Measurements from ENCODE around the gene CFAP299. TPM values are rescaled to one million over a fixed set of nuclear protein-coding genes. Genes with fewer than 3 reads are reported as not detected.

The CFAP299 gene
- total RNA-seq, 1 donor from 2014 or later = not detected

DNA sequence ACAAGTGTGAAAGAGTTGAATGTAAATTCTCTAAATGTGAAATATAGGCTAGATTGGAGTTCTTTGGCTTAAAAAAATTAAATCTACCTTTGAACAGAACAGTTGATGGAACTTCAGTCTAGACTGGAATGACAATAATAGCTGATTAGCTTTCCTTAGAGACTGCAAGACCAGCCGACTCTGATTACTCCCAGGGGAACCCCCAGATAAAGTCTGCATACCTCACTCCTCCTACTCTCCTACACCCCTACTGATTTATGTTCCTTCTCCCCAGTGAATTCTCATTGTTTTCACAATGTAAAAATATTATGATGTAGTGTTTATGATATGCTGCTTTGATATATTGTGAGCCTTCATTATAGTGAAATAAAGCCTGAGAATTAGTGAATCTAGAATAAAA, 241.3 kb downstream of the CFAP299 start:
- no peak overlapping the region for H3K27ac Mint-ChIP-seq (ENCODE audit: unreplicated experiment)
- peaks cover 3% of the 10 kb centered on the region for H3K9me3 Mint-ChIP-seq
- peaks cover 3% of the 10 kb centered on the region for H3K27me3 Mint-ChIP-seq (ENCODE audit: low read depth)
- no peak overlapping the region for H3K4me3 Mint-ChIP-seq
- no peaks in the 10 kb centered on the region for H3K4me1 Mint-ChIP-seq
- no peaks in the 10 kb centered on the region for H3K36me3 Mint-ChIP-seq (ENCODE audit: low read depth)
- TF ChIP-seq, protein P1, sequence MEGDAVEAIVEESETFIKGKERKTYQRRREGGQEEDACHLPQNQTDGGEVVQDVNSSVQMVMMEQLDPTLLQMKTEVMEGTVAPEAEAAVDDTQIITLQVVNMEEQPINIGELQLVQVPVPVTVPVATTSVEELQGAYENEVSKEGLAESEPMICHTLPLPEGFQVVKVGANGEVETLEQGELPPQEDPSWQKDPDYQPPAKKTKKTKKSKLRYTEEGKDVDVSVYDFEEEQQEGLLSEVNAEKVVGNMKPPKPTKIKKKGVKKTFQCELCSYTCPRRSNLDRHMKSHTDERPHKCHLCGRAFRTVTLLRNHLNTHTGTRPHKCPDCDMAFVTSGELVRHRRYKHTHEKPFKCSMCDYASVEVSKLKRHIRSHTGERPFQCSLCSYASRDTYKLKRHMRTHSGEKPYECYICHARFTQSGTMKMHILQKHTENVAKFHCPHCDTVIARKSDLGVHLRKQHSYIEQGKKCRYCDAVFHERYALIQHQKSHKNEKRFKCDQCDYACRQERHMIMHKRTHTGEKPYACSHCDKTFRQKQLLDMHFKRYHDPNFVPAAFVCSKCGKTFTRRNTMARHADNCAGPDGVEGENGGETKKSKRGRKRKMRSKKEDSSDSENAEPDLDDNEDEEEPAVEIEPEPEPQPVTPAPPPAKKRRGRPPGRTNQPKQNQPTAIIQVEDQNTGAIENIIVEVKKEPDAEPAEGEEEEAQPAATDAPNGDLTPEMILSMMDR (conservative IDR thresholded peaks at IDR 0.05) = no peak
- DNase-seq (ENCODE audit: low read depth, low spot score) = no peak

DNA sequence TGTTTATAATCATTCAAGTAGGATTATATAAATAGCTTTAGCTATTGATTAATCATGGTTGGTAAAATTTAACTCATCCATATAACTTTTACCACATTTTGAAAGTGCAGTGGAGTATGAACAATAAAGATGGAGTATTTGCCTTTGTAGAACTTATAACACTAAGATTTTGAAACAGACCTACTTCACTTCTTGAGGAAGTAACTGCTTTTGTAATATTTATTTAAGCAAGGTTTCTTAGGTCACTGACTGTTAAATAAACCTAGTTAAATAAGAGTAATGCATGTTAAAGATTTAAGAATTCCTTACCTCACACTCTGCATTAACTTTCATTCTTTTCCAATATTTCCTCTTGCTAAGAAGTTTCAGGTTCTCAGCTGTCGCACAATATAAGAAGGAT, 242.5 kb downstream of the CFAP299 start:
- H3K4me3 Mint-ChIP-seq = no peak overlapping the region
- H3K27me3 Mint-ChIP-seq (ENCODE audit: low read depth) = peaks cover 3% of the 10 kb centered on the region
- H3K27ac Mint-ChIP-seq (ENCODE audit: unreplicated experiment) = no peak overlapping the region
- H3K4me1 Mint-ChIP-seq = no peaks in the 10 kb centered on the region
- TF ChIP-seq, protein P1 (conservative IDR thresholded peaks at IDR 0.05) = no peak
- peaks cover 3% of the 10 kb centered on the region for H3K9me3 Mint-ChIP-seq
- no peaks in the 10 kb centered on the region for H3K36me3 Mint-ChIP-seq (ENCODE audit: low read depth)
- no peak for DNase-seq (ENCODE audit: low read depth, low spot score)

DNA sequence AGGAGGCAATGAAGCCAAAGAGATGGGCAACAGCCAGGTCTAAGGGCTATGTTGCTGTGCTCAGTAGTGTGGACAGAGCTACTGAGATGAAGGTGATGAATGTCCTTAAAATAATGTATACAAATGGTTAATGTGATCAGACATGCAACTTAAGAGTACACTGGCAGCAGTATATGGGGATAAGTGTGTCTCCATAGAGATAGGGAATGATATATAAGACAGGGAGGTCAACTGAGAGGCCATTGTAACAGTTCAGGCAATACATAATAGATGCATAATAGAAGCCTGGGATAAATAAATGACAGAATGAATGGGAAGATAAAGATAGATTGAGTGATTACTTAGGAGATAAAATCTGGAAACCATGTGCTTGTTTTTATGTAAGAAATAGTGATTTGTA, 250.0 kb downstream of the CFAP299 start:
- H3K9me3 Mint-ChIP-seq = no peaks in the 10 kb centered on the region
- H3K27me3 Mint-ChIP-seq (ENCODE audit: low read depth) = peaks cover 8% of the 10 kb centered on the region
- TF ChIP-seq, protein P1 (conservative IDR thresholded peaks at IDR 0.05) = no peak
- H3K36me3 Mint-ChIP-seq (ENCODE audit: low read depth) = no peaks in the 10 kb centered on the region
- DNase-seq (ENCODE audit: low read depth, low spot score) = no peak
- H3K4me3 Mint-ChIP-seq = no peak overlapping the region
- H3K4me1 Mint-ChIP-seq = no peaks in the 10 kb centered on the region
- H3K27ac Mint-ChIP-seq (ENCODE audit: unreplicated experiment) = no peak overlapping the region

DNA sequence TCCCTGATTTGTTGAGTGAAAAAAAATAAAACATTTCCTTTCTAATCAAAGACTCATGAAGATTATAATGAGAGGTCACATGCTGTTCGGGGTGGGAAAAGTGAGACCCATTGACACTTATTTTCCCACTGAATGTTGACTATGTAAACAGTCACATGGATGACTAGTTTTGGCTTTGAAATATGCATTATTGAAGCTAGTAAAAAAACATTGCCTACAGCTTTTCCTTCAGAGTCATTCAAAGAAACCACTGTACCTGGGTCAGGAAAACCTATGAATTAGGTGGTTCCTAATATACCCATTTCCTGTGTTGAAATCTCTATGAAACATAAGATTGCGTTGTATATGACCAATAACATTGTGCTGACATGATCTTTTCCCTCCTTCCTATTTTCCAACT, 251.2 kb downstream of the CFAP299 start:
- Mint-ChIP-seq H3K36me3 (ENCODE audit: low read depth) (no peaks in the 10 kb centered on the region), H3K4me3 (no peak overlapping the region), H3K27me3 (ENCODE audit: low read depth) (peaks cover 6% of the 10 kb centered on the region), H3K4me1 (no peaks in the 10 kb centered on the region), H3K9me3 (no peaks in the 10 kb centered on the region), H3K27ac (ENCODE audit: unreplicated experiment) (no peak overlapping the region)
- no peak for DNase-seq (ENCODE audit: low read depth, low spot score)
- TF ChIP-seq, protein P1 (conservative IDR thresholded peaks at IDR 0.05) = no peak

DNA sequence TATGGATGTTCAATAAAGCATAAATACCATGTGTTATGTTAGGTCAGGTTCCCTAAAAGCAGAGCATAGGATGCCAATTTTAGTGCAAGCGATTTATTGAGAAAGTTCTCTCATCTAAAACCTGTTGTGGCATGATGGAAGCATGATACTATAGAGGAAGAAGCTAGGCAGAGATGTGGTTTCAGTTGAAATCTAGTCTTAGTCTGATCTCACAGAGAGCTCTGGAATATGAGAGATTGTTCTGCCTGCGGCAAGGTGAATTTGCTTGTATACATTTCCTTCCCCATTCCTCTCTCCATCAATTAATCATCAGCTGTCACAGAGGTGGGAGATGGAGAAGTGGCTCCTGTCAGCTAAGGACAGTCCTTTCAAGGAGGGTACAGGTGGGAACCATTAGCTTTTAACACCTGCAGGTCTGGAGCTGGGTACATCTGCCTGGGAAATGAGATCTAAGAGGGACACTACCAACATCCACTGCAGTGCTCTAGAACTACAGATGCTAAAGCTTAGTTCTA, 252.4 kb downstream of the CFAP299 start:
- TF ChIP-seq, protein P1 (conservative IDR thresholded peaks at IDR 0.05) = no peak
- H3K27me3 Mint-ChIP-seq (ENCODE audit: low read depth) = peaks cover 6% of the 10 kb centered on the region
- H3K36me3 Mint-ChIP-seq (ENCODE audit: low read depth) = no peaks in the 10 kb centered on the region
- H3K4me3 Mint-ChIP-seq = no peak overlapping the region
- no peak overlapping the region for H3K27ac Mint-ChIP-seq (ENCODE audit: unreplicated experiment)
- no peaks in the 10 kb centered on the region for H3K4me1 Mint-ChIP-seq
- no peak for DNase-seq (ENCODE audit: low read depth, low spot score)
- H3K9me3 Mint-ChIP-seq = no peaks in the 10 kb centered on the region

DNA sequence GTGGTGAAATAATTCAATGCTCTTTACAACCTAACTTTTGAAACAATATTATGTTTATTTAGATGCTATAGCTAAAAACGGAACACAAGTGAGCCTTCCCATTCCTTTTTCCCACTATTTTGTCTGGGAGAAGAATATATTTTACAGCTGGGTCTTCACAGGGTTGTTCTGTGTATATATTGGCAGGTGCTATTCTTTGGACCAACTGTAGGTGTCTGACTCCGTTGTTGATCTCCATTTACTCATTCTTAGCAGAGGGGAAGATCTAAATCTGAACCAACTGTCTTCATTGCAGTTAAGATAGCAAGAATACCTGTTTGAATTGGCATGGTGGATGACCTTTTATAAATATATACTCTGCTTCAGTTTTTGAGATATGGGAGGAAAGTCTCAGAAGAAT, 257.4 kb downstream of the CFAP299 start:
- TF ChIP-seq, protein P1 (conservative IDR thresholded peaks at IDR 0.05) = peak; percentile 12
- no peak for DNase-seq (ENCODE audit: low read depth, low spot score)
- H3K36me3 Mint-ChIP-seq (ENCODE audit: low read depth) = no peaks in the 10 kb centered on the region
- no peaks in the 10 kb centered on the region for H3K9me3 Mint-ChIP-seq
- no peak overlapping the region for H3K27ac Mint-ChIP-seq (ENCODE audit: unreplicated experiment)
- H3K4me3 Mint-ChIP-seq = no peak overlapping the region
- no peaks in the 10 kb centered on the region for H3K4me1 Mint-ChIP-seq
- peaks cover 2% of the 10 kb centered on the region for H3K27me3 Mint-ChIP-seq (ENCODE audit: low read depth)

Data from neural crest cell (in vitro differentiated cells).